ENCODE data around the gene NME7.

GRCh38 chr1:169155675-169156074 lies 211.9 kb downstream of the NME7 start:
- TF ChIP-seq CTCF (IDR thresholded peaks at IDR 0.05) (no peak), REST (IDR thresholded peaks at IDR 0.05; ENCODE audit: insufficient read depth in 1 of 2, low read depth in 2 of 2, low read length in 1 of 2) (no peak)
